GM21447 (cell line): Measurements from ENCODE around the gene SMAP2.

Source experiments
- ATAC-seq: cut with Tn5 transposase; IDR thresholded peaks from one replicate; pipeline ENCODE4 v1.9.1; 2021; ENCODE audit not compliant: unreplicated experiment

The SMAP2 gene

DNA sequence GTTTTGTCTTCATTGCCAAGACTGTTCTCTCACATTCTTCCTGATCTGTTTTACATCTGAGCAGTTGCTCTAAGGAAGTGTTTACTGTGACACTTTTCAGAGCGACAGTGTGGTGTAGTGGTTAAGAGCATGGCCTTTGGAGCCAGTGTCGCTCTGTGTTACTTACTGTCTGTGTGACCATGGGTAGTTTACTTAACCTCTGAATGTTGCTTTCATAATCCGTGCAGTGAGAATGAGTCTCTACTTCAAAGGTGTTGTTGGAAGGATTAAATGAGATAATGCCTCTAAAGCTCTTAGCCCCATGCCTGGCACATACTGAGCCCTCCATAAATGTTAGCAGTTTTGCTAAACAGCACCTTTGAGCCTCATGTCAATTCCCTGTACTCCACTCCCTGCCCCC lies 40.8 kb downstream of the SMAP2 start:
- no peak for ATAC-seq

DNA sequence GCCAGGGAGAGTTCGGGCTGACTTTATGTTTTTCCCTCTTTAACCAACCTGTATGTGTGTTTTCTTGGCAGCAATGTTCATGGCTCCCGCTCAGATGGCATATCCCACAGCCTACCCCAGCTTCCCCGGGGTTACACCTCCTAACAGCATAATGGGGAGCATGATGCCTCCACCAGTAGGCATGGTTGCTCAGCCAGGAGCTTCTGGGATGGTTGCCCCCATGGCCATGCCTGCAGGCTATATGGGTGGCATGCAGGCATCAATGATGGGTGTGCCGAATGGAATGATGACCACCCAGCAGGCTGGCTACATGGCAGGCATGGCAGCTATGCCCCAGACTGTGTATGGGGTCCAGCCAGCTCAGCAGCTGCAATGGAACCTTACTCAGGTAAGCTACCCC lies 43.2 kb downstream of the SMAP2 start:
- ATAC-seq = no peak

DNA sequence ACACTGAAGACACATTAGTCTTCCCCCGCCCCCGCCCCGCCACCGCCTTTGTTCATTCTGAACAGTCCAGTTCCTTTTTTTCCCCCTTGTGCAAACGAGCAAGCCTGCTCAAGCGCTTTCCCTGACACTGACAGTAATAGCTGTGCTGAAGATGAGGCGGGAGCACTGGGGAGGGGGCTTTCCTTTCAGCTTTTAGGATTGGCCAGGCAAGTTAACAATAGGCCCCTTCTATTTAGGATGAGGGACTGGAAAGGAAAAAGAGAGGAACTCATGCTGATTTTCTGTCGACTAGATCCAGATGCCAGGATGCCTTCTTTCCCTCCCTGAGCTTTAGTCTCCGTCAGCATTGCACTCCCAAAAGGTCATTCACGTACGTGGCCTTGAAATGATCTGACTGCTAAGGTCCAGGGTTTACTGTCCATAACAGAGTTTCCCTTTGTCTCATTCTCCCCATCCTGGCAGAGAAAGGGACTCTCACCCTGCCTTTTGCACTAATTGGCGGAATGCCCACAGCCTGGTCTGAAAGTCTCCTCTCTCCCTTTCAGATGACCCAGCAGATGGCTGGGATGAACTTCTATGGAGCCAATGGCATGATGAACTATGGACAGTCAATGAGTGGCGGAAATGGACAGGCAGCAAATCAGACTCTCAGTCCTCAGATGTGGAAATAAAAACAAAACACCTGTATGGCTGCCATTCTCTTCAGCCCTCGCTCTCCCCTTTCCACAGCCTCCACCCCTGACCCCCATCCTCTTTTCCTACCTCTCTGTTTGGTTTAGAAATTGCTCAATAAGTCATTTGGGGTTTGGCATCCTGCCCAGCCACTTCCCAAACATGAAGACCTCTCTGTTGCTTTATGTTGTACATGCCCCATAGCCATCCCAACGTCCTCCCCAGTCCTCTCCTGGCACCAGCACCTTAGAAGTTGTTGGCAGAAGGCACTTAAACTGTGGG lies 48.2 kb downstream of the SMAP2 start:
- no peak for ATAC-seq

DNA sequence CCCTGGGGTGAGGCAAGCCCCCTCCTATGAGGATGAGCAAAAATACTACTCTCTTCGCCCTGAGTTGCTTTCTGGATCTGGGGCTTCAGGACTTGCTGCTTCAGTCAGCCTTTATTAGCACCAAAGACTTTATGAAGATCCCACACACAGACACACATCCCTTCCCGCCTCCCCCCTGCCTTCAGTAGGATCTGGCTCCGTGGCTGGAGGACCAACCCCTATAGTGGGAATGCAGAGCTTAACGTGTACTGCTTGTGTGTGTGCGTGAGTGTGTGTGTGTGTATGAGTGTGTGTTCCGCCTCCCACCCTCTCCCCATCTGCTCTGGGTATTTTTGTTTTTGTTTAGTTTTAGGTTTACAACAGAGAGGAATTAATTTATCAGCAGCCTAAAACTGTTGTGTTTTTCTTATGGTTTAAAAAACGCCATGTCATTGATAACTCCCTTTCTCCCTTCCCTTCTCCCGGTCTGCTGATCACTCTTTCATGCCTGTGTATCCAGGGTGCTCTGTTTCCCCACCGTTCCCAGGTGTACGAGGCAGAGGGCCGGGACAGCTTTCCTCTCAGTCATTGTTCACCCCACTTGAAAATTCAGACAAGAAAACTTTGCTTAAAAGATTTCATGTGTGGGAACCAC lies 49.2 kb downstream of the SMAP2 start:
- ATAC-seq = no peak

DNA sequence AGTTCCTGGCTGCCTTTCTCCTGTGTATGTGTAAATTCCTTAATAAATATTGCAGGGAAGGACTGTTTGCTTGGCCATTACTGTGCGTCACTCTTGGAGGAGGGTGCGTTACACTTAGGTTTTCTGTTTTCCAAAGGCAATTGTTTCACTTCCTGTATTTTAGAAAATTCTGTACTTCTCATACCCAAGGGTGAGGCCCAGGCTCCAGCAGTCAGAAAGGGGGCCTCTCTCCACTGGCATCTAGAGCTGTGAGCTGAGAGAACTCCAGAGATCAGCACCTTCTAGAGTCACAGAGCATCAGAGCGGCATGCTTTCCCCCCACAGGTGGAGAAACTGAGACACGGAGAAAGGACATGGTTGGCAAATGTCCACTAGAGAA lies 49.7 kb downstream of the SMAP2 start:
- no peak for ATAC-seq

DNA sequence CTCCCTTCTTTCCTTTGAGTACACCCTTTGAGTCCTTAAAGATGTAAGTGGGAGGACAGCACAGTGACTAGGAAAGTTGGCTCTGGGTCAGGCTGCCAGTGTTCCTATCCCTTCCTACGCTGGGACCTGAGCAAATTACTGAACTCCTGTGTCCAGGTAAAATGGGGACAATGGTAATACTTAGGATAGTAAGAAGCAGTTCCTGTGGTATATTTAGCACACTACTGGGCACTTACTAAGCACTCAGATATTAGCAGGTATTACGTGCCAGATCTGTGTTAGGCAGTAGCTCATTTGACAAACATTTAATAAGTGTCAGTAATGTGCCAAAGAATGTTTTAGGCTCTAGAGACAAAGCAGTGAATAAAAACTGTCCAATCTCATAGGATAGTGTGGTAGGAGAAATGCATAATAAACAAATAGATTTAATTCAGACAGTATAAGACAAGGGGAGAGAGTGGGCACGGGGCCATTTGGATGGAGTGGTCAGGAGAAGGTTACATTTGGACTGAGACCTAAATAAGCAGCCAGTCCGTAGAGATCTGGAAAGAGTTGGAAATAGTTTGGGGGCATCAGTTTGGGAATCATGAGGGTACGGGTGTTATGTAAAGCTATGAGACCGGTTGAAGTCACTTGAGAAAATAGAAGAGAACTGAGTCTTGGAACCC lies 50.6 kb downstream of the SMAP2 start:
- no peak for ATAC-seq

DNA sequence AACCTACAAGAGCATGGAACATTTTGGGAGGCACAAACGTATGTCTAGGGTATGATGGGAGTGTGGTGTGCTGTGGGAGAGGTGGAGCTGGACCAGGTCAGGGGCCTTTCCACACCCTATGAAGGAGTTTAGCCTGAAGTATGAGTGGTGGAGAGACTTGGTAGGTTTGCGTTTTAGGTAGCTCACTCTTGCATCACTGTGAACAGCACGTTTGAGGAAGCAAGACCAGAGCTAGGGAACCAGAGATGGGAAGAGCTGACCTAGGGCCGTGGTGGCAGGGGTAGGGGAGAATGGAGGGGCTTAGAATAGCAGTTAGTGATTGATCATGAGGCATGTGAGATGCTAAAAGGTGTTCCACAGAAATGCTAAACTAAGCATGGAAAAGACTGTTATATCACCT lies 51.7 kb downstream of the SMAP2 start:
- ATAC-seq = no peak

DNA sequence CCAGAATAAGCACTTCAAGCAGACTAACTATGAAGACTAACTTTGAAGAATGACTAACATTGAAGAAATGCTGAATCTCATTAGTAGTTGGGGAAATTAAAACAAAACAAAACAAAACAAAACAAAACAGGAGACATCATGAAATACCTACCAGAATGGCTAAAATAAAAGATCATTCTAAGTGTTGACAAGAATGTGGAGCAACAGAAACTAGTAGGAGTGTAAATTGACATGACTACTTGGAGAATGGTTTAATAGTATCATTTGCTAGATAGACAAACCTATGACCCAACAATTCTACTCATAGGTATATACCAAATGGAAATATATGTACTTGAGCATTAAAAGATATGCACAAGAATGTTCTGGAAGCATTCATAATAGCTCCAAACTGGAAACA lies 57.9 kb downstream of the SMAP2 start:
- ATAC-seq = no peak

DNA sequence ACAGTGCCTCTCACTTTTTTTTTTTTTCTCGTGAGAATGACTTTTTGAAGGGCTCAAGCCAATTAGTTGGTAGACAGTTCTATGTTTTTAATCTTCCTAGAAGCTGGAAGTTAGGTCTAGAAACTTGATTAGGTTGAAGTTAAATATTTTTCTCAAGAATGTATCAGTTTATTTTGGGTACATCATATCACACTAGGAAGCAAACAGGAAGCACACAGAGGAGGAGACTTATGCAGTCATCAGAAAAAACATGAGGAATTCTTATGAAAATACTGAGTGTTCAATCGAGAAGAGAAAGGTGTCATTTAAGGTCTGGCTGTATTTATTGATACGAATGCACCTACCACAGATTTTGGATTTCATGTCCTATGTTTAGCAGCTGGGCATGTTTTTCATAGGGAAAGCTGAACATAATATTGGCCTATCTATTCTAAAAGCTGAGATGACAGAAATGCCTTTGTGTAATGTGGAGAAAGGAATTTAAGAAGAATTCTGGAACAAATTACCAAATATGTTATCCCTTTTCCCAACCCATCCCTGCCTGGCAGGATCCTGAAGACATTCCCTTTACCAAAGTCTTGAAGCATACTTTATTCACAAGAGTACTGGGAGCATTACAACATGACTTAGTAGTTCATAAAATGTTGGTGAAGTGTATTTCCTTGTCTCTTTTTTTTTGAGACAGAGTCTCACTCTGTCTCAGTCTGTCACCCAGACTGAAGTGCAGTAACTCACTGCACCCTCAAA lies 59.3 kb downstream of the SMAP2 start:
- ATAC-seq = no peak

DNA sequence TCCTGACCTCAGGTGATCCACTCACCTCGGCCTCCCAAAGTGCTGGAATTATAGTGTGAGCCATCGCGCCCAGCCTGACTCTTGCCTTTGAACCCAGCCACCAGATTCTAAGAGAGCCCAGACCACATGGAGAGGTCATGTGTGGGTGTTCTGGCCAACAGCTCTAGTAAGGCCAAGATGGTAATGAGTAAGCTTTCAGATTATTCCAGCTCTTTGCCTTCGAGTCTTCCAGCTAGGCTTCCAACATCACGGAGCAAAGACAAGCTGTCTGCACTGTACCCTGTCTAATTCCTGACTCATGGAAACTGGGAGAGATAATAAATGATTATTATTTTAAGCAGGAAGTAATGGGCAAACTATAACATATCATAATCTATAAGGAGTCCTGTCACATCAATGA lies 61.9 kb downstream of the SMAP2 start:
- no peak for ATAC-seq

DNA sequence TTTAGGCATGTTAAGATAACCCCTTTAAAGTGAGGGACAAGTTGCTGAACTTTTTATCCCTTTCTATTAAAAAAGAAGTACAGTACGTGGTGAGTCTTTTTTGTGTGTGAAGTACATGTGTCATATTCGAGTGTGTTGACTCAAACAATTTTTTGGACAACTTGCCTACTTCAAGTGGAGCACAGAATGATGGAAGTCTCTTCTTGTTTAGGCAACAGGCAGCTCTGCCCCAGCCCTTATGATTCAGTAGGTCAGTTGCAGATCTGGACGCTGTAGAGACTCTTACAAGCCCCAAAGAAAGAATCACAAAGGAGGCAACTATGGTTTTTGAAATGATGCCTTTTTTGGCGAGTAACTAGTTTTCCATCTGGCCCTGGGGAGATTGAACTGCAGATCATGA lies 62.3 kb downstream of the SMAP2 start:
- ATAC-seq = no peak

DNA sequence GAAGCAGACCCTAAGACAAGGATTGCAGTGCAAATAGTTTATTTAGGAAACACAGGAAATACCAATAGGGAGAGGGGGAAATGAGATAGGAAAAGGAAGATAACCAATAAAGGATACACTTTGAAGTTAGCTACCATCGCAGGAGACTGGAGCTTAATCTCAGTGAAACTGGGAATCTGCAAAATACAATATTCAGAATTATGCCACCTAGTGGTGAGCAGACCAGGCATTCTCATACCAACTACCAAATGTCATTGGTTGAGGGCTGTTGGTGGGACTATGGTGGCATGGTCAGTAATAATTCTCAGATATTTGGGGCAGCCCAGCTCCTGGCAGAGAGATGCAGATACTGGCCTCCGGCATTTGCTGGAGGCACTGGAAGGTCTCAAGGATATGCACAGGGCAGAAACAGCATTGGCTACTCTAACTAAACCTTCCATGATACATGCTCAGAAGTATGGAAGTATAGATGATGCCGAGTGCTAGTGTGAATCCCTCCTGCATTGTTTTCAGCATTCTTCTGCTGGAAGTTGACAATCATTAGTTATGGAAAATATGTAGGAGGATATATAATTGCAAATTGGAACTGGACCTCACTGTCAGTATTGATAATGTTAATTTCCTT lies 65.0 kb downstream of the SMAP2 start:
- no peak for ATAC-seq

DNA sequence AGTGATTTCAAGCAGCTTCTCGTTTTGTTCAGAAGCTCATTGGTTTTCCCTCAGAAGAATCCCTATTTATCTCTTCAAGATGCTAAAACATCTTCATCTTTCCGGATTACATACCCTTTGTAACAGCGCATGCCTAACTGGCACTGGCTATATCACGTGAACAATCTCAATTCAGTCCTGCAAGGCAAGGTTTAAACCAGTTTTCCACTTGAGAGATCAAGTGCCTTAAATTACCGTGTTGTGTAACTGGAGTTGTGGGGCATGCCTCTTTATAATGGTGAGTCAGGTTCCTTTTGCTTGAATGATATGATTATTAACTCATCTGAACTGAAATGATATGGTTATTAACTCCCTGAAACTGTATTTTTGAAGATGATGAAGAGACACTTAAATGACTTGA lies 65.7 kb downstream of the SMAP2 start:
- no peak for ATAC-seq

DNA sequence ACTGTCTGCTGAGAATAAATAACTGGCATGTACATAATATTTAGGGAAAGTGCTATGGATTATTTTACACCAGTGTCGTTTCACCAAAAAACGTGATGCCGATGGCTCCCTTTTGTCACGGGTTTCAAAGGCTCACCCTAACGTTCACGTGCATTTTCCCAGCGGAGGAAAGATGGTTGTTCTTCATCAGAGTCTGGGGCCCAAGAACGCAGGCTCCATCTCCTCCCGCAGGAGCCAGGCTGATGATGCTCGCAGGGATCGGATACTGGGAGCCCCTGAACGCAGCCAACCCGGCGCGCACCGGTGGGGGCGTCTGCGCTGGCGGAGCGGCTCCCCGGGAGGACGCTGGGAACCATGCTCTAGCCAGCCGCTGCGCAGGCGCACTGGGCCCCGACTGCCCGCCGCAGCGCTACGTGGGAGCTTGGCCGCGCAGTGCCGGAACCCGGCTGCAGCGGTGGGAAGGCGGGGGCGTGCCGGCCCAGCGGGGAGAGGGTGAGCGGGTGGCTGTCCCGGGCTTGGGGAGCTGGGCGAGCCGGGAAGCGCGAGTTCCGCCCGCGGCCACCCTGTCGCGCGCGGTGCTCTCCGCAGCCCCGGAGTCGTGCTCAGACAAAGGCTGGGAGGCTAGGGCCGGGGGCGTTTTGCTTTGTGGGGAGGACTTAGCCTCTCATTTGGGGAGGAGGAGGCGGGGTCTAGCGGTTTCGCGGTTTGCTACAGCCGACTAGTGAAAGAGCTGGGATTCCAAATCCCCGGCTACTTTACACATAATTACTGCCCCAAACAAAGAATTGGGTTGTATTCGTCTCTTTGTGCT lies 76.4 kb downstream of the SMAP2 start, which contains the start of gene ZFP69B:
Gene ZFP69B (plus strand): TSS at position 793 of the 811 bp plus-strand sequence. CDS start 486 bp downstream, outside the sequence.
- peak; percentile 69 for ATAC-seq

DNA sequence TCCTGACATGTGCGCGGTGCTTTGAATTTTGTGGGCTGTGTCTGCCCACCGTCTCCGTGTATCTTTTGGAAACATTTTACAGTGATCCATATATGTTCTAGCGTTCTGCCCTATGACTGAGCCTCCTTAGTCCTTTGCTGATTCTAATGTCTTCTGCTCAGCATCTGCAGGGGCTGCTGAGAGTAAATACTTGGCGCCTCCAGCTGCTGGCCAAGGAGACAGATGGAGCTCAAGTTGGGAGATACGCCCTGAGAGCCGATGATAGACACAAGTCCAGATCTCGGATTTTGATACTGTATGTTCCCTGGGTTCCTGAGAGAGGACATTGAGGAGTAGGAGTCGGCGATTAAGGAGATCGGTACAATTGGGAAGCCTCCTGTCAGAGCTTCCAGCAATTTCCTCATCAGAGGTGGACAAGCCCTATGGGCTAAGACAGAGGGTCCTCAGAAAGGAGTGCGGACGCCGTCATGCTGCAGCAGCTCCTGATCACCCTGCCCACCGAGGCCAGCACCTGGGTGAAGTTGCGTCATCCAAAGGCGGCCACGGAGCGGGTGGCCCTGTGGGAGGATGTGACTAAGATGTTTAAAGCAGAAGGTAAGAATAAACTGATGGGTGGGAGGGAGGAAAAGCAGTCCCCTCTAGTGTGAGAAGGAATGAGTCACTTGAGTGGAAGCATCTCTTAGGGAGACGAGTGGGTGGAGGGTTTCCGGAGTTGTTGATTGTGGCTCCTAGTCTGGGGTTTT lies 77.1 kb downstream of the SMAP2 start:
- ATAC-seq = peak; percentile 50

DNA sequence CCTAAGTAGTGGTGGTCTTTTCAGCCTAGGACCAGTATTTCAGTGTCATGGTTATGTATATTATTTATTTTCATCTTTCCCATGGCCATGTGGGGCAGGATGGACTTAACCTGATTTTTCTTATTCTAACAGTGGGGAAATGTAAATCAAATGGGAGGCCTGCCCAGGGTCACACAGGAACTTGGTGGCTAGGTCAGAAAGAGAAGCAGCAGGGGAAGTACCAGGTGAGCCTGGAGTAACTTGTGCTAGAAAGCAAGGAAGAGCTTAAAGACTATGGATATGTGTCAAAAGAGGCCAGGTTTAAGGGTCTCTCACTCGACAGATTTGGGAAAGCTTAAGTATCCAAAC lies 77.7 kb downstream of the SMAP2 start:
- peak; percentile 19 for ATAC-seq

DNA sequence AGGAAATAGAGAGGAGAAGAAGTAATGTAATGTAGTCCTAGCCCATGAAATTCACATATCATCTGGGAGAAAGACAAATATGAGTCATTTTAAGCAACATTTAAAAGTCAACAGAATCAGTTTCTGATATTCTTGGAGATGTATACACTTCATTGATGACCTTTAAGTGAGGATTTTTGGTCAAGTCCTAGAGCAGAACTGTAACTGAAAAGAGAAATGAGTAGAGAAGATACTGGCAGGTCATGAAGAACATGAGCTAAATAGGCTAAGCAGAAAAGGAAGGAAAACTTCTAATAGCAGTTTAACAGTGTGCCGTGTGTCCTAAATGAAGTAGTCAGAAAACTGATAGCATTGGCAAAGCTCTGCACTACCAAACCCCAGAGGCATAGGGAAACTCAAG lies 81.3 kb downstream of the SMAP2 start:
- ATAC-seq = no peak

DNA sequence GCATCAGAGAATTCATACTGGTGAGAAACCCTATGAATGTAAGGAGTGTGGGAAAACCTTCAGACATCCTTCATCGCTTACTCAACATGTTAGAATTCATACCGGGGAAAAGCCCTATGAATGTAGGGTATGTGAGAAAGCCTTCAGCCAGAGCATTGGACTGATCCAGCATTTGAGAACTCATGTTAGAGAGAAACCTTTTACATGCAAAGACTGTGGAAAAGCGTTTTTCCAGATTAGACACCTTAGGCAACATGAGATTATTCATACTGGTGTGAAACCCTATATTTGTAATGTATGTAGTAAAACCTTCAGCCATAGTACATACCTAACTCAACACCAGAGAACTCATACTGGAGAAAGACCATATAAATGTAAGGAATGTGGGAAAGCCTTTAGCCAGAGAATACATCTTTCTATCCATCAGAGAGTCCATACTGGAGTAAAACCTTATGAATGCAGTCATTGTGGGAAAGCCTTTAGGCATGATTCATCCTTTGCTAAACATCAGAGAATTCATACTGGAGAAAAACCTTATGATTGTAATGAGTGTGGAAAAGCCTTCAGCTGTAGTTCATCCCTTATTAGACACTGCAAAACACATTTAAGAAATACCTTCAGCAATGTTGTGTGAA lies 89.5 kb downstream of the SMAP2 start:
- no peak for ATAC-seq

DNA sequence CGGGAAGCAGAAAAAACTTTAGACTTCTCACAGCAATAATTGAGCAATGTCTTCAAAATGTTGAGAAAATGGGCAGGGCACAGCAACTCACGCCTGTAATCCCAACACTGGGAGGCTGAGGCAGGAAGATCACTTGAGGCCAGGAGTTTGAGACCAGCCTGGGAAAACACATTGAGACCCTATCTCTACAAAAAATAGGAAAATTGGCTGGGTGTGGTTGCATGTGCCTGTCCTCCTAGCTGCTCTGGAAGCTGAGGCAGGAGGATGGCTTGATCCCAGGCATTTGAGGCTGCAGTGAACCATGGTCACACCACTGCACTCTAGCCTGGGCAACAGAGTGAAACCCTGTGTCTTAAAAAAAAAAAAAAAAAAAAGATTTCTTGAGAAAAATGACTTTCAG lies 95.8 kb downstream of the SMAP2 start:
- ATAC-seq = no peak
